SH-SY5Y (cell line): ENCODE results near the gene ADGRD2.

Source experiments
- GATA2 ChIP-seq: IDR thresholded peaks from 2 replicates; pipeline ENCODE4 v1.6.1; 2011; ENCODE audit warnings: mild to moderate bottlenecking, low read depth, low read length
- GATA3 ChIP-seq: IDR thresholded peaks from 2 replicates; pipeline ENCODE4 v1.6.1; 2011; ENCODE audit warnings: low read depth, mild to moderate bottlenecking, low read length, moderate library complexity

GRCh38 chr9:124479947-124480620 is 29.8 kb downstream of the ADGRD2 start:
- TF ChIP-seq GATA2 (no peak), GATA3 (no peak)
